DMS153 treated with DMSO at 0.1 percent for 48 hours (cell line): Measurements from ENCODE around the gene MOSMO.
"Not testable (repeated sequence)": the region's sequence is repeated elsewhere in the genome, so short reads cannot be mapped to it uniquely, and the experiment has no call there.

Experiments used
- DNase-seq: peaks from one replicate; lab custom pipeline; 2025; ENCODE audit not compliant: unreplicated experiment; lab: John Stamatoyannopoulos, UW

MOSMO gene

DNA sequence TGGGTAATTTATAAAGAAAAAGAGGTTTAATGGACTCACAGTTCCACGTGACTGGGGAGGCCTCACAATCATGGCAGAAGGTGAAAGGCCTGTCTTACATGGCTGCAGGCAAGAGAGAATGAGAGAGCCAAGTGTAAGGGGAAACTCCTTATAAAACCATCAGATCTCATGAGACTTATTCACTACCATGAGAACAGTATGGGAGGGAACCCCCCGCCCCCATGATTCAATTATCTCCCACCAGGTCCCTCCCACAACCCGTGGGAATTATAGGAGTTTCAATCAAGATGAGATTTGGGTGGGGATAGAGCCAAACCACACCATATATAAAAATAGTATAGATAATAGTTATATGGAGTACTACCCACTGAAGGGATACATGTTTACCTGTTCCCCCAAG is 36.0 kb downstream of the MOSMO start:
- DNase-seq, result not testable (repeated sequence)

DNA sequence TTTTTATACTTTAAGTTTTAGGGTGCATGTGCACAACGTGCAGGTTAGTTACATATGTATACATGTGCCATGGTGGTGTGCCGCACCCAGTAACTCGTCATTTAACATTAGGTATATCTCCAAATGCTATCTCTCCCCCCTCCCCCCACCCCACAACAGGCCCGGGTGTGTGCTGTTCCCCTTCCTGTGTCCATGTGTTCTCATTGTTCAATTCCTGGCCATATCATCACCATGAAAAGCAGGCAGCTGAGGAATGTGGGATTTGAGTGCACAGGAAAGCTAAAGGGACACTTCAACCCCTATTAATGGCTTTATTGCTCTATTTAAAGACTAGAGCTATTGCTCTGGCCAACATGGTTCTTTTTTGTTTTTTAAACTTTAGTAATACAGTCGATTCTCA is 38.0 kb downstream of the MOSMO start:
- DNase-seq, result not testable (repeated sequence)

DNA sequence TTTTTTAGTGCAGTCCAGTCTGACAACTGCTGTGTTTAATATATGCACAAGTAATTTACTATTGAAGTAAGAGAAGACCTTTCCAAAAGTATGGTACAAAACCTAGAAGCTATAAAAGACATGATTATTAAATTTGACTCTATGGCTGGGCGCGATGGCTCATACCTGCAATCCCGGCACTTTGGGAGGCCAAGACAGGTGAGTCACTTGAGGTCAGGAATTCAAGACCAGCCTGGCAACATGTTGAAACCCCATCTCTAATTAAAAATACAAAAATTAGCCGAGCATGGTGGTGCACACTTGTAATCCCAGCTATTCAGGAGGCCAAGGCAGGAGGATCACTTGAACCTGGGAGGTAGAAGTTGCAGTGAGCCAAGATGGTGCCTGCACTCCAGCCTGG is 43.1 kb downstream of the MOSMO start:
- no peak for DNase-seq

DNA sequence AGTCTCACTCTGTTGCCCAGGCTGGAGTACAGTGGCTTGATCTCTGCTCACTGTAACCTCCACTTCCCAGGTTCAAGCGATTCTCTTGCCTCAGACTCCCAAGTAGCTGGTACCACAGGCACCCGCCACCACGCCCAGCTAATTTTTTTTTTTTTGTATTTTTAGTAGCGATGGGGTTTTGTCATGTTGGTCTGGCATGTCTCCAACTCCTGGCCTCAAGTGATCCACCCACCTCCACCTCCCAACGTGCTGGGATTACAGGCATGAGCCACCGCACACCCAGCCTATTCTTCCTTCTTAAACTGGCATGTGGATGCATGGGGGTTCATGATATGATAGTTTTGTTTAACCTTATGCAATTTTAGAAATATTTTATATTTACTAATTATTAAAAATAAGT is 45.1 kb downstream of the MOSMO start:
- no peak for DNase-seq

DNA sequence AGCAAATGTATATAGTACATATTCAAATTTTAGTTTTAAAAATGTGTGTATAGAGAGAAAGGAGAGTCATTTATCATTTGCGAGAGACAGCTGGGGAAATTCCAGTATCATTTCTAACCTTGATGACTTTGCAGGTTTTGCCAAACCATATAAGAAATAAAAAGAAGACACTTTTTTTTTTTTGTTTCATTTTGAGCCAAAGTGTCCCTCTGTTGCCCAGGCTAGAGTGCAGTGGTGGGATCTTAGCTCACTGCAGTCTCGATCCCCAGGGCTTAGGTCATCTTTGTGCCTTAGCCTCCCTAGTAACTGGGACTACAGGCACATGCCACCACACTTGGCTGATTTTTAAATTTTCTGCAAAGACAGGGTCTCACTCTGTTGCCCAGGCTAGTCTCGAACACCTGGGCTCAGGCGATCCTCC is 46.0 kb downstream of the MOSMO start:
- no peak for DNase-seq

DNA sequence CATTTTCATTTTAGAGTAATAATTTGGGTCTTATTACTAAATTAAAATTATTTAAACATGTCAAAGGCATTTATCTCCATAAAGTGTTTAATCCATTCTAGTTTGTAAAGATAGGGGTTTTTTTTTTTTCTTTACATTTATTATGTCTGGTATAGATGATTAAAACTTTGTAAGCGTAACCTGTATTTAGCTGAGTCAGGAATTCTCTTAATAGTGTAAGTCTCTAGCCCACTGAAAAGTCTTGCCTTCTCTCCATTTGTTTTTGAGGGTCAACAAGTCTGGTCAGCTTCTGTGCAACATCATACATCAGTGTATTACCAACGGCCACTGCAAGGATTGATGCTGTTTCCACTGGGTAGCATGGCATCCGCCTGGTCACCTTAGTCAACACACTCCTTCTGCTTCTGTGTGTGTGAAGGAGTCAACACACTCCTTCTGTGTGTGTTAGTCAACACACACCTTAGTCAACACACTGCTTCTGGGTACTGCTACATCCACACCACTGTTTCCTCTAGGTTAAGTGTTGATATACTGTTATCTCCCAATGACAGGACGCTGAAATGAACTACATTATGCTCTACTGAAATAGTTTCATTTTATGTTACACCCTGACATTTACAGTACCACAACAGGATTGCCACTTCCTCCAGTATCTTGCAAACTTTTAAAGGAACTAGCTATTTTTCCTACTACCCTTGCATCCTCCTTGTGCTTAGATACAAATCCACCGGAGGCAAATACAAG is 47.1 kb downstream of the MOSMO start:
- DNase-seq, result no peak

DNA sequence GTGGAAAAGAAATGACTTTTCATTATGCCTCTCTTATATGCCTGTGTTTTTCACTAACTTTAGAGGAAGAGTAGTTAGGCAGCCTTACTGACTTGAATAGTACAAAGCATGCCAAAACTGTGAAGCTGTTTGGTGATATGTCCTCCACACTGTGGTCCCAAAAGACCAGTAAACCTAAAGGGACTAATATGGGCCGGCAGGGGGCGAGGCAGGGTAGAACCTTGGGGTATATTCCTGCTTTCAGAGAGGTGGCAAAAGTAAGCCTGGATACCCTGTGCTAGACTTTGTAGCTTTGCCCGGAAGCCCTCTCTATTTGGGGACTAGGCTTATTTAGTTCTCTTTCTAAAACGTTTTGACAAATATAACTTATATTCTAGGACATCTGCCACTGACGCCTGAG is 48.0 kb downstream of the MOSMO start:
- no peak for DNase-seq

DNA sequence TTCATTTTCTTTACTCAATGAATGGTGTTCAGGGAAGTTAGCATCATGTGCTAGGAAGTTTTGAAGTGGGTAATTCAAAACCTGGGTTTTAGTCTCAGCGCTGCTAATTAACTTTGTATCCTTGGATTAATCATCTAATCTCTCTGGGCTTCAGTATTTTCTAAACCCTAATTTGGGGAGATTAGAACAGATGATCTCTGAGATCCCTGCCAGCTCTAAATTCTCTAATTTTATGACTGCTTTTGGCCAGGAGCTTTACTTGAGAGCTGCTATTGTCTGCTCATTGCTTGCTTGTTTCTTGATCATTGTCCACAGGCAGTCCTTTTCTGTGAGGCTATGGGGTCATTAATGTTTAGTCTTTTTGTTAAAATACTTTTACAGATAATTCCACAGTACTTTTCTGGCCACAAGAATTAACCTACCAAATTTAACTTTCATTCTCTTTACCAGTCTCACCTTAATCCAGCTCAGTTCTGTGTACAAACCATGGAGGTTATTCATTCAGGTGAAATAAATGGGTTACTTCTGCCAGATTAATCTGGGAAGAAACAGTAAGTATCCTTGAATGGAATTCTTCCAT is 56.1 kb downstream of the MOSMO start:
- no peak for DNase-seq

DNA sequence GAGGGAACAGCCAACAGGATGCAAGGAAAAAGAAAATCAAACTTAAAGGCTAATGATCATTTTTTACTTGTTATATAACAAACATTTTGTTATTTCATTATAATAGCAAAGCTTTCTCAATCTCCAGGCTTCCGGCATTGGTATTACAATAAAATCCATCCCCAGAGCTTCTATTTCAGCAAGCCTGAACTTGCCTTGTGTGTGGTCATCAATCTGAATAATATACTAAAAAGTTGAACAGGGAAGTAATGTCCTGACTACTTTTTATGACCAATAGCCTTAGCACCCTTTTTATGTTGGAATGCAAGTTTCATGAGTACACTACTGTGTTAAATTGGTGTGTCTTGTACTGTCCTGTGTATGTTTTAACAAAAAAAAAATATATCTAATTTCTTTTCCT is 57.3 kb downstream of the MOSMO start:
- no peak for DNase-seq

DNA sequence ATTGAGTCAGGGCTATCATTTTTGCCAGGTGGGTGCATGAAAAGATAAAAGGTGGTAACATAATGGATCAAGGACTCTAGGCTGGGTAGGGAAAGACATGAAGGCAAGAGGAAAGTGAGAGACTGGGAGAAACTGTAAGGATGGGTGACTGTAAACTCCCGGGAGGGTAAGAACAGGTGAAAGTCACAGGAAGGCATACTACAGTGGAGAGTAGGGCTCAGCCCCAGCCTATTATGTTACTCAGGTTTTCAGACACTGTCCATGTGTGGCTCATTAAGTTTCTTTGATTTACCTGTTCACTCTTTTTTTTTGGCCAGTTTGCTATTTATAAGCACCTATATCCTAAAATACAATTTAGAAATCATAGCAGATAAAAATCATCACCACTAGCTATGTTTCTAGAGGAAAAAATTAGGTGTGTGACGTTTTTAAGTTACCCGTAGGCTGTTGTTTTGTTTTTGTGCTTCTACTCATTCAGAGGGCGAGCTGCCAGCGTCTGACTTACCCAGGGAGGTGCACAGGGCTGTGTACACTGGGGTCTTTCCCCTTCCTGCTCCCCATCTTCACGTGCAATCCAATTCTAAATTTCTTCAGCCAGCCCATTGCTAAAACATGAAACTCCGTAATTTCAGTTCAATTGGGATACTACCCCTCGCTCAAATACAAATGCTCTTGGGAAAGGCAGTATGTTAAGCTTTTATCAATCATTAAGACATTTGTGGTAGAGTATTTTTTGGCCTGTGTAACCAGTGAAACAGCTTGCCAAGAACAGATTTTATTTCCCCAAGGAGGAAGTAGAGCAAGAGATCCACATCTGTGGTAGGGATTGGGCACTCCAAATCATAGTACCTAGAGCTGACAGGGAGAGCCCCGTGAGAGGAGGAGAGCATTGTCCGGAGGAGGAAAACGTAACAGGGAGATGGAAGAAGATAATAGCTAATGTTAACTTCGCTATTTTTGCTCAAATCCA is 62.7 kb downstream of the MOSMO start:
- DNase-seq, result no peak

DNA sequence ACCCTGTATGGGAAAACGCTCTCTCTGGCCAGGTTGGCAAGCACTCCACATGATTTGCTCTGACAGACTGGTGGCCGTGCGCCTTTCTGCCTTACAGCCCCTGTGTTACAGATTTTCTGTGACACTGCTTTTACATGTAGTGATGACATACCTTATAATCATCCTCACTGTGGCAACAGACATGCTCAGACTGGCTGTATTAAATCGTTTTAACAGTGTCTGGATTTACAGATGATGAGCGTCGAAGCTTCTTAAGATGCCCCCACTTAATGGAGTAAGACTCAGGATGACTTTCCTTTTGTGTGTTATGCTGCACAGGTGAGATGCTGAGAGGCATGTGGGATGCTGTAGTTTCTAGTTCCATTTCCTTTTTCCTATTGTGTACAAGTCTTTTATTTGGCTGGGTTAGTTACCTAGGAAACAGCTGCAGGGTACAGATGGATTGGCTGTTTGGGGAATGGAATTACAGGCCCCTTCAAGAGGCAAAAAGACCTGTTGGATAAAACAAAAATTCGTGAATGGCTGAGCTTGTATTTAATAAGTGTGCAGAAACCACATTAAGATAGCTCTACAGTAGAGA is 63.5 kb downstream of the MOSMO start:
- DNase-seq, result no peak

DNA sequence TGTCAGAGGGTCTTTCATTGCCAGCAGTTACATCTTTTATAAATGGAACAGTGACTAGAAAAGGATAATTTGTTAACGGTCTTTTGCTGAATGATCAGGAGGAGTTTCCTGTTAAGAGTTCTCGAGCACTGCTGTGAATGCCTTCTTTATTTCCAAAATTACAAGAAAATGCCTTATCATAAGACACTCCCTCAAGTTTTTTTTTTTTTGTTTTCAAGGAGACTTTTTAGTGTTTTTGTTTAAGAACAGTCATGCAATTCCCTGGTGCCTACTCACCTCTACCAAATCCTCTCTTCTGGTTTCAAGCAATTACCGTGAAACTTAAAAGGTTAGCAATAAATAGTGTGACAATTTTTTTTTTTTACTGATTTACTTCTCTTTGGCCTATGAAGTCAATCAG is 65.4 kb downstream of the MOSMO start:
- no peak for DNase-seq

DNA sequence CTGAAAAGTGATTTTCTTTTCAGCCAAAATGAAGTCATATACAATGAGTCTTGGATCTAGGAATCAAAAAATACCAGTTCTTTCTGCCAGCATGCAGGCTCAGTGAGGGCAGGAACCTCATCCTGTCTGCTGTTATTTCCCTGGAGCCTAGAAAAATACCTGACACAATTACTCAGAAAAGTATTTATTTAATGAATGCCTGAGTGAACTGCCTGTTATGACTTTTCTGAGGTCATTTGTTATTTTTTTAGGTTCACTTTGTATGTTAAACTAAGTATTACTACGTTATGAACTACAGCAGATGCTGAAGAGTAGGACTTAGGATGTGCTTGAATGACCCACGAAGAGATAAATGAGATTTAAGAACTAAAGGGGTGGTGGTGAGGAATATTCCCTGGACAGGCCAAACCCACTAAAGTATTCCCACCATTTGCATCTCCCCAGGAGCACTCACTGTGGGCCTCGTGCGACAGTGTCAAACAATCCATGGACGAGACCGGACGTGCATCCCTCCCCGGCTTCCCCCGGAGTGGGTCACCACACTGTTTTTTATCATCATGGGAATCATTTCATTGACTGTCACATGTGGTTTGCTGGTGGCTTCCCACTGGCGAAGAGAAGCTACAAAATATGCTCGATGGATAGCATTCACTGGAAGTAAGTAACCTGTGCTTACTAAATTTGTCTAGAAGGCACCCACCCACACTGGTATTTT is 67.3 kb downstream of the MOSMO start:
- DNase-seq, result no peak

DNA sequence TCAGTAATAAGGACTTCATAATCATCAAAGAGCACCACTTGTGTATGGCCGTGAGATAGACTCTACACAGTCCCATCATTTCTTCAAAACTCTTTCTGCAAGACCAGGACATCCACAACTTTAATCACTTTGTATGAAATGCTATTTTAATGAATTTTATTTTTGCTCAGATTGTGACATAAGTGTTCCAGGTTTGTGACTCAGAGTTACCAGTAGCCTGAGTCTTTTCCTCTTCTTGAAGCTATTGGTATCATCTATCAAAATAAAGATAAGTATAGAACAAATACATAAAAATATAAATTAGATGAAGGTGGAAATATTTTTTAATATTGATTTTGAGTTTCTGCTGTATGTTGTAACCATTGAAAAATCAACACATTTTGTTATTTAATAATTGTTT is 67.9 kb downstream of the MOSMO start:
- DNase-seq, result no peak

DNA sequence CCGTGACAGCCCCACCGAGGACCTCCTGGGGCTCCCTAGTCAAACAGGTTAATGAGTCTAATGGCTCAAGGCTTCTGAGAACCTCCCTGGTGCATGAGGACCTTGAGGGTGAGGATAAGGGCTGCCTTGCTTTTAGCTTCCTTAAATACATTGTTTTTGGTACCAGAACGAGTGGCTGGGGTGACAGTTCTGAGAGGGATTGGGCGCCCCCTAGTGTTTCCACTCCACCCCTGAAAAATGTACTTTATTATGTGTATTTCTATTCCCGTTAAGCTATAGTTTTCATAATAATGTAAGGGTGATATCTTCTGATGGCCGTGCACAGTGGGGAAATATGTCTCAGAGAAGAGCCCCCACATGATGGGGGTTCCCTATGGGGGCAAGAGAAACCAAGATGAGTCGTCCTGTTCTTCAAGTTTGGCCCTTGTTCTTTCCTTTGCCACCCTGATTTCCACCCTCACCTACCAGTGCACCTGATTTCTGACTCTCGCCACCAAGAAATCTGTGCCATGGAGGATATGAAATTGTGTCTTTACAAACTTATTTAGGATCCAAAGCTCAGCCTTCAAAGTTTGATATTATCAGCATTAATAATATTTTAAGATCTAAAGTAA is 69.9 kb downstream of the MOSMO start:
- peak; percentile 24 for DNase-seq

DNA sequence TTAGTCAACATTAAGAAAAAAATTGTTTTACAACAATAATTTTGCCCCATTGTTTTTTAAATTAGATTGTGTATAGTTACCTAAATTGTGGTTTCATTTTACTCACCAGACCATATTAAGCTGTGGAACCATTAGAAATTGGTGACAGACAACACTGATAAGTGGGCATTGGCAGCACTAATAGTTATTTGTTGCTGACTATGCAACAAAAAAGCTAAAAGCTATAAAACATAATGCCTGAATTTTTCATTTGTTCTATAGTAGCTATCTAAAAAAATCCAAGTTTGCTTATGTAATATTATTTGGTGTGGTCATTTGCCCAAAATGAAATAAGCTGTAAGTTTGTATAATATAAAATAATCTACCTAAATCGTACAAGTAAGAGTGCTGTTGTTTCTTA is 70.7 kb downstream of the MOSMO start:
- no peak for DNase-seq

DNA sequence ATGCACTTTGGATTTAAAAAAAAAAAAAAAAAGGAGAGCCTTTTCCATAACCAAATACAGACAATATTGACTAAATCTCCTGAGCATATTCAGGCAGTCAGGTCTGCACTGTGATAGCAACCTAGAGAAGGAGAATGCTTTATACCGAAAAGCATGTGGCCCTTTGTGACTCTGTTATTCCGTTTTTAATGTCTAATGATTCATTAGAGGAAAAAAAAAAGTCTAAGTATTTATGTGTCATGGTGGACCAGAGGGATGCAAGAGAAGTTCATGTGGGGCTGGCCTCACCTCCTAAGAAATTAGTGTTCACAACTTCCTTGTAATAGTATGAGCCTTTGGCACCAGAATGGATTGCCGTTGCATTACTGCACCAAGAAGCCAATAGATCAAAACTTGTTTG is 73.1 kb downstream of the MOSMO start:
- no peak for DNase-seq

DNA sequence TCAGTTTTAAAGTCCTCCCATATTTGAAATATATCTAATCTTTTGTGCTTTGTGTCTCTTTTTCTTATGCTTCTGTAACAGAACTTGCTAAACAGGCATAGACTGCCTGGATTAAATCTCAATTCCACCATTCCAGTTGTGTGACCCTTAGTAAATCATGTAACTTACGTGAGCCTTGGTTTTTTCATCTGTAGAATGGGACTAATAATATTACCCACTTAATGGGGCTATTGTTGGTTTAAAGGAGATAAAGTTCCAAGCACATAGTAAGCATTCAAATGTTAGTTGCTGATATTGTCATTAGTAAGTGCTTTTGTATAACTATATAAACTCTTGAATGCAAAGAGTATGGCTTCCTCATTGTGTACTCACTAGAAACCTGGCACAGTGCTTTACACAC is 78.5 kb downstream of the MOSMO start:
- no peak for DNase-seq

DNA sequence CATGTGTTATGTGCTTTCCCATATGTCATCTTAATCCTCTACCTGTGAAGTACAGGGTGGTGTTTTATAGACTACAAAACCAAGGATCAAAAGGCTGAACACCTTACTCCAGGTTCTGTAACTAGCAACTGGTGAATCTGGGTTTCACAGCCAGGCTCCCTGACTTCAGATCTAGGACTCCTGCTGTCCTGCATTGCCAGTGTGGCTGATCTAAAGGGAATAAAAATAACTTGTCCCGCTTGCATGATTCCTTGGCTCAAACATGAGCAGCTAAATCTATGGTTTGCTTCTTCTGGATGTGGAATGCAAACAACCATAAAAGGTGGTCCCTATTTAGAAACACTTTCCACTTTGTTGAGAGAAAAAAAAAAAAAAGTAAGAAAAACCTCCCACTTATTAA is 80.7 kb downstream of the MOSMO start:
- no peak for DNase-seq

DNA sequence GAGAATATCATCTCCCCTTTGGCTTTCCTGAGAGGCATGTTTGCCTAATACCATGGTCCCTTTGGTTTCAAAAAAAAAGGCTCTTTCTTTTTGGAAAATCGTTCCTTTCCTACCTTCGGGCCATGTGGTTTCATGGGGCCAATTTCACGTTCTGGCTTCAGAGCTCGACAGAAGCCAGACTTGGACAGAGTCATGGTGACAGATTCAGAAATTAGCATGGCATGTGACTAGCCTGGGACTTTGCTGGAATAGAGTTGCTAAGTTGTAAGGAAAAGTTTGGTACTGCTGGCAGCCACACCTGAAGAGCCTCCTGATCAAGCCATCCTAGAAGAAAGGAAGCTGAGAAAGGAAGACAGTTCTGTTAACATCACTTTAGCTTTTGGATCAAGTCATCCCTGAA is 82.0 kb downstream of the MOSMO start:
- no peak for DNase-seq

DNA sequence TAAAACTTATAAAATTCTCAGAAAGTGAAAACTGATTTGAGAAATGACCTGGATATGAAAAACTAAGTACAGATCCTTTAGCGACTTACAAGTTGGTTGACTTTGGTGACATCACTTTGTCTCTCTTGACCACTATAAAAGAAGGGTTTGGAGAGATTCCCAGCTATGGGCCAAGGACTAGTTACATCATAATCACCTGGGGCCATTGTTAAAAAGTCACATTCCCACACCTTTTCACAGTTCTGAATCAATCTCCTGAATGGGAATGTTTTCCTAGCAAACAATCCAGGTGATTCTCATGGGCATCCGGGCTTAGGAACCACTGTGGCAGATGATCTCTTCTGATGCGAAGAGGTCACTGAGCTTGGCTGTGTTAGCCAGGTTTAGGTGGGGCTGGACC is 83.8 kb downstream of the MOSMO start:
- DNase-seq, result no peak
